Panc1 (cell line): ENCODE results near the gene LCT. TPM values are rescaled to one million over a fixed set of nuclear protein-coding genes. Genes with fewer than 3 reads are reported as not detected.
A peak's percentile ranks its signal among the peaks of the same experiment; 100 is the strongest.

Source experiments
- ATAC-seq: fragments of 200-7000 bp; cut with Tn5 transposase; 2 replicates; pipeline ENCODE4 v1.9.1; 2020; ENCODE audit warnings: mild to moderate bottlenecking, moderate library complexity
- BruUV-seq: library from RNA; stranded (reverse); fragments of 400-500 nt; replicated peaks from 2 replicates; lab custom pipeline; 2021; lab: Mats Ljungman, UMichigan
- CTCF ChIA-PET: fragments of 300-600 bp; sonication (Branson Sonifier 250); formaldehyde crosslinking; loops from one replicate; lab custom pipeline; 2022; ENCODE audit warnings: antibody characterized with exemption; lab: Charles Lee
- POLR2A ChIA-PET: fragments of 300-600 bp; sonication (Branson Sonifier 250); formaldehyde crosslinking; loops from one replicate; lab custom pipeline; 2022; ENCODE audit warnings: antibody characterized with exemption; lab: Charles Lee
- DNase-seq: peaks from one replicate; pipeline ENCODE4 v3.0.0-alpha.2; 2010; ENCODE audit warnings: low read depth, low spot score
- H3K27ac ChIP-seq: 2 replicates; pipeline ENCODE4 v1.5.1; 2011; ENCODE audit warnings: mild to moderate bottlenecking, low read length, inconsistent platforms
- H3K27me3 ChIP-seq: fragments of 200-500 bp; sonication (Bioruptor generic); 2 replicates; pipeline ENCODE4 v1.6.0; 2014; ENCODE audit warnings: low read length, inconsistent platforms; ENCODE audit not compliant: control insufficient read depth, insufficient read depth
- H3K36me3 ChIP-seq: fragments of 200-500 bp; sonication (Bioruptor generic); 2 replicates; pipeline ENCODE4 v1.5.1; 2014; ENCODE audit warnings: inconsistent platforms, mild to moderate bottlenecking, low read length, moderate library complexity; ENCODE audit not compliant: control insufficient read depth, insufficient read depth
- H3K4me1 ChIP-seq: 2 replicates; pipeline ENCODE4 v1.5.1; 2011; ENCODE audit warnings: inconsistent platforms, mild to moderate bottlenecking, low read length, moderate library complexity; ENCODE audit not compliant: control insufficient read depth, insufficient read depth
- H3K4me3 ChIP-seq, 2 experiments: 2 replicates each; pipeline ENCODE4 v1.5.1; 2011 to 2012; ENCODE audit warnings: low read depth in 2 of 2, low read length in 2 of 2, mild to moderate bottlenecking in 2 of 2, inconsistent platforms in 1 of 2, moderate library complexity in 1 of 2
- H3K9me3 ChIP-seq: fragments of 200-500 bp; sonication (Bioruptor generic); 2 replicates; pipeline ENCODE4 v1.5.1; 2014; ENCODE audit warnings: low read depth, mild to moderate bottlenecking, inconsistent platforms, low read length, moderate library complexity; ENCODE audit not compliant: control insufficient read depth, insufficient read depth
- POLR2AphosphoS5 ChIP-seq: IDR thresholded peaks from 2 replicates; pipeline ENCODE4 v1.6.1; 2012; ENCODE audit warnings: mild to moderate bottlenecking, low read depth, low read length, moderate library complexity
- SIN3A ChIP-seq: IDR thresholded peaks from 2 replicates; pipeline ENCODE4 v1.6.1; 2012; ENCODE audit warnings: low read depth, mild to moderate bottlenecking, low read length, moderate library complexity, borderline replicate concordance; ENCODE audit not compliant: insufficient read depth
- TCF7L2 ChIP-seq: IDR thresholded peaks from 2 replicates; pipeline ENCODE4 v1.6.1; 2011; ENCODE audit warnings: mild to moderate bottlenecking, low read depth, low read length, inconsistent platforms
- in situ Hi-C: cut with HindIII; loops from 2 replicates; pipeline ENCODE4 v1.10.0; 2016; ENCODE audit warnings: low sequenced_read_pairs, low pct_unique_long_range_greater_than_20kb
- intact Hi-C: fragments of 100-400 bp; cut with micrococcal nuclease; formaldehyde crosslinking; loops from one replicate; pipeline ENCODE4 v1.10.0; 2022; ENCODE audit not compliant: unreplicated experiment
- total RNA-seq: library from RNA; stranded (reverse); gene quantifications from one replicate; pipeline ENCODE4 v1.2.1, GENCODE V29; 2021; ENCODE audit not compliant: unreplicated experiment
- TF ChIP-seq, protein P1 (sequence below): fragments of 450-650 bp; IDR thresholded peaks from 2 replicates; pipeline ENCODE4 v1.5.1; 2017; ENCODE audit warnings: mild to moderate bottlenecking
- TF ChIP-seq, protein P2 (sequence below), 2 experiments: IDR thresholded peaks; 2 replicates each; pipeline ENCODE4 v1.6.1; 2011 to 2012; ENCODE audit warnings: low read depth in 2 of 2, control low read depth in 1 of 2, low read length in 1 of 2, mild to moderate bottlenecking in 1 of 2, moderate library complexity in 1 of 2; ENCODE audit not compliant: insufficient read depth in 1 of 2

LCT gene
- total RNA-seq, 1 experiment from 2014 or later = not detected

DNA sequence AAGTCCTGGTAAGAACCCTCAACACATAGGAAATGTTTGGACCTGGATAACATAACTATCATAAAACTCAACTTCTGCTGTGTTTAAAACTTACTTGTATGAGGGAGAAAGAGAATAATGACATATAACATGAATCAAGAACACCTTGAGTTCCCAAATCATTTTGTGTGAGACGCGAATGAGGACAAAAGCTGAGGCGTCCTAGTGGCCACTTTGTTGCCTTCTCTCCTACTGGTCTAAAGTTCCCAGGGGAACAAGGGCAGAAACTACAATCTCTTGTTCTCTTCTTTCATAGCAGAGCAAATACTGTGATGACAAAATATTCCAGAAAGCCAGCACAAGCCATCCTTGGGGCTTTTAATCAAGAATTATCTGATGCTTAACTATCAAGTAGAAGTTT, 8.3 kb upstream of the LCT start:
- H3K27ac ChIP-seq = no peak overlapping the region
- TF ChIP-seq, protein P1, sequence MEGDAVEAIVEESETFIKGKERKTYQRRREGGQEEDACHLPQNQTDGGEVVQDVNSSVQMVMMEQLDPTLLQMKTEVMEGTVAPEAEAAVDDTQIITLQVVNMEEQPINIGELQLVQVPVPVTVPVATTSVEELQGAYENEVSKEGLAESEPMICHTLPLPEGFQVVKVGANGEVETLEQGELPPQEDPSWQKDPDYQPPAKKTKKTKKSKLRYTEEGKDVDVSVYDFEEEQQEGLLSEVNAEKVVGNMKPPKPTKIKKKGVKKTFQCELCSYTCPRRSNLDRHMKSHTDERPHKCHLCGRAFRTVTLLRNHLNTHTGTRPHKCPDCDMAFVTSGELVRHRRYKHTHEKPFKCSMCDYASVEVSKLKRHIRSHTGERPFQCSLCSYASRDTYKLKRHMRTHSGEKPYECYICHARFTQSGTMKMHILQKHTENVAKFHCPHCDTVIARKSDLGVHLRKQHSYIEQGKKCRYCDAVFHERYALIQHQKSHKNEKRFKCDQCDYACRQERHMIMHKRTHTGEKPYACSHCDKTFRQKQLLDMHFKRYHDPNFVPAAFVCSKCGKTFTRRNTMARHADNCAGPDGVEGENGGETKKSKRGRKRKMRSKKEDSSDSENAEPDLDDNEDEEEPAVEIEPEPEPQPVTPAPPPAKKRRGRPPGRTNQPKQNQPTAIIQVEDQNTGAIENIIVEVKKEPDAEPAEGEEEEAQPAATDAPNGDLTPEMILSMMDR = 0 out of 2 replicates have a peak, but pooled peaks have one; percentile 9
- TF ChIP-seq TCF7L2 = no peak
- TF ChIP-seq POLR2AphosphoS5 = no peak
- TF ChIP-seq SIN3A = no peak
- TF ChIP-seq, protein P2, sequence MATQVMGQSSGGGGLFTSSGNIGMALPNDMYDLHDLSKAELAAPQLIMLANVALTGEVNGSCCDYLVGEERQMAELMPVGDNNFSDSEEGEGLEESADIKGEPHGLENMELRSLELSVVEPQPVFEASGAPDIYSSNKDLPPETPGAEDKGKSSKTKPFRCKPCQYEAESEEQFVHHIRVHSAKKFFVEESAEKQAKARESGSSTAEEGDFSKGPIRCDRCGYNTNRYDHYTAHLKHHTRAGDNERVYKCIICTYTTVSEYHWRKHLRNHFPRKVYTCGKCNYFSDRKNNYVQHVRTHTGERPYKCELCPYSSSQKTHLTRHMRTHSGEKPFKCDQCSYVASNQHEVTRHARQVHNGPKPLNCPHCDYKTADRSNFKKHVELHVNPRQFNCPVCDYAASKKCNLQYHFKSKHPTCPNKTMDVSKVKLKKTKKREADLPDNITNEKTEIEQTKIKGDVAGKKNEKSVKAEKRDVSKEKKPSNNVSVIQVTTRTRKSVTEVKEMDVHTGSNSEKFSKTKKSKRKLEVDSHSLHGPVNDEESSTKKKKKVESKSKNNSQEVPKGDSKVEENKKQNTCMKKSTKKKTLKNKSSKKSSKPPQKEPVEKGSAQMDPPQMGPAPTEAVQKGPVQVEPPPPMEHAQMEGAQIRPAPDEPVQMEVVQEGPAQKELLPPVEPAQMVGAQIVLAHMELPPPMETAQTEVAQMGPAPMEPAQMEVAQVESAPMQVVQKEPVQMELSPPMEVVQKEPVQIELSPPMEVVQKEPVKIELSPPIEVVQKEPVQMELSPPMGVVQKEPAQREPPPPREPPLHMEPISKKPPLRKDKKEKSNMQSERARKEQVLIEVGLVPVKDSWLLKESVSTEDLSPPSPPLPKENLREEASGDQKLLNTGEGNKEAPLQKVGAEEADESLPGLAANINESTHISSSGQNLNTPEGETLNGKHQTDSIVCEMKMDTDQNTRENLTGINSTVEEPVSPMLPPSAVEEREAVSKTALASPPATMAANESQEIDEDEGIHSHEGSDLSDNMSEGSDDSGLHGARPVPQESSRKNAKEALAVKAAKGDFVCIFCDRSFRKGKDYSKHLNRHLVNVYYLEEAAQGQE (IDR thresholded peaks at IDR 0.05; ENCODE audit: insufficient read depth in 1 of 2, low read depth in 2 of 2, low read length in 1 of 2) = no peak
- POLR2A ChIA-PET = no interaction called here
- BruUV-seq = no TSS peak
- no peak for DNase-seq
- intact Hi-C loops = no loop called here
- no peaks in the 10 kb centered on the region for H3K9me3 ChIP-seq
- CTCF ChIA-PET = no interaction called here
- H3K27me3 ChIP-seq = no peaks in the 10 kb centered on the region
- peaks cover 26% of the 10 kb centered on the region for H3K36me3 ChIP-seq
- in situ Hi-C loops = no loop called here
- no peaks in the 10 kb centered on the region for H3K4me1 ChIP-seq
- no peak overlapping the region for H3K4me3 ChIP-seq
- ATAC-seq = no peak

DNA sequence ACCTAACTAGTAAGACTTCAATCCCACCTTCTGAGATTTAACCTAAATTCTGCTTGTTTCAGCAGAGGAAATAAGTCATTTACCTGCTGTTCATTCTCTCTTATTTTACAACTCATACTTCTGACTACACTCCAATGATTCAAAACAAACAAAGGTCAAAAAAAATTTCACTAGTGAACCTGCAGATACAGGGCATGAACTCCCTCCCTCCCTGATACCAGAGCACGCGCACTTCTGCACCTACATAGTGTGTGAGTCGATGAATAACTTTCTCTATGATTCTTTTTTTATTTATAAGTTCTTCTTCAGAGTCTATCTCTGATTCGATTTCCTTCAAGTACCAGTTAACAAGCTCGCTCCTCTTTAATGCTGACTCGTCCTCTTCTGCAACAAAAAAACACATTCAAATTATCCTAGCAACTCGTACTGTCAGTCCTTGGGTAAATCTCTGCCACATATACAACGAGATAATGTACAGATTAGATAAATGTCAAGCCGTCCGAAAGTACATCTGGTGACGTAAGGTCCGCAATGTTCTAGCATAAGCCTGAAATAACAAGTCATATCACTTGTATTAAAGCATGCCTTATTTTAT, 7.4 kb upstream of the LCT start:
- in situ Hi-C loops (no loop called here), intact Hi-C loops (no loop called here)
- TF ChIP-seq SIN3A (no peak), TCF7L2 (no peak), POLR2AphosphoS5 (no peak)
- TF ChIP-seq, protein P1 = no peak
- TF ChIP-seq, protein P2 (IDR thresholded peaks at IDR 0.05; ENCODE audit: insufficient read depth in 1 of 2, low read depth in 2 of 2, low read length in 1 of 2) = no peak
- no peaks in the 10 kb centered on the region; the same call in 1 of the 2 replicates for H3K4me1 ChIP-seq
- no peaks in the 10 kb centered on the region for H3K9me3 ChIP-seq
- CTCF ChIA-PET = no interaction called here
- H3K27ac ChIP-seq = no peak overlapping the region
- H3K36me3 ChIP-seq = peaks cover 21% of the 10 kb centered on the region
- H3K27me3 ChIP-seq = no peaks in the 10 kb centered on the region
- no peak overlapping the region for H3K4me3 ChIP-seq
- no TSS peak for BruUV-seq
- no peak for ATAC-seq
- no peak for DNase-seq
- POLR2A ChIA-PET = no interaction called here
